Stimulated activated CD8-positive, alpha-beta memory T cell treated with anti-CD3 and anti-CD28 coated beads, Interleukin-15, amount 100 ng/mL, for 24 hours (primary cell): ENCODE results near the gene KRTAP12-1.
"Not testable (repeated sequence)": the region's sequence is repeated elsewhere in the genome, so short reads cannot be mapped to it uniquely, and the experiment has no call there.

ENCODE experiments used
- DNase-seq: peaks from one replicate; pipeline ENCODE4 v3.0.0-alpha.2; 2020; ENCODE audit warnings: low read depth

KRTAP12-1 gene

GRCh38 chr21:44697811-44698734, 16.1 kb upstream of the KRTAP12-1 start:
- DNase-seq = no peak

- not testable (repeated sequence) for DNase-seq
These were observed 15.3 kb upstream of the KRTAP12-1 start, which contains the start of gene KRTAP10-12 for GRCh38 chr21:44697172-44697810. Gene KRTAP10-12, plus strand, starts transcription at chr21:44697172. Its CDS starts 30 bp downstream, at chr21:44697202.

GRCh38 chr21:44696572-44696971, 14.6 kb upstream of the KRTAP12-1 start:
- no peak for DNase-seq

GRCh38 chr21:44695641-44696040, 13.7 kb upstream of the KRTAP12-1 start:
- no peak for DNase-seq

- no peak for DNase-seq
These were observed 13.2 kb upstream of the KRTAP12-1 start for GRCh38 chr21:44695184-44695583.

- DNase-seq = no peak
These were observed 12.8 kb upstream of the KRTAP12-1 start for GRCh38 chr21:44694776-44695175.

GRCh38 chr21:44692798-44693512, 11.0 kb upstream of the KRTAP12-1 start:
- no peak for DNase-seq

- no peak for DNase-seq
These were observed 9.7 kb upstream of the KRTAP12-1 start for GRCh38 chr21:44691686-44692085.

GRCh38 chr21:44689740-44690139, 7.8 kb upstream of the KRTAP12-1 start:
- DNase-seq = not testable (repeated sequence)

- no peak for DNase-seq
These were observed 5.7 kb upstream of the KRTAP12-1 start for GRCh38 chr21:44687671-44688070.

GRCh38 chr21:44686843-44687561, 5.0 kb upstream of the KRTAP12-1 start:
- no peak for DNase-seq

- no peak for DNase-seq
These were observed 4.2 kb upstream of the KRTAP12-1 start for GRCh38 chr21:44686000-44686781.

- not testable (repeated sequence) for DNase-seq
These were observed 3.1 kb upstream of the KRTAP12-1 start for GRCh38 chr21:44685050-44685449.

GRCh38 chr21:44684483-44684882, 2.5 kb upstream of the KRTAP12-1 start:
- DNase-seq = no peak

GRCh38 chr21:44684077-44684476, 2.1 kb upstream of the KRTAP12-1 start:
- DNase-seq = no peak

- DNase-seq = no peak
These were observed 703 bp upstream of the KRTAP12-1 start for GRCh38 chr21:44682580-44683151.

- no peak for DNase-seq
These were observed 811 bp downstream of the KRTAP12-1 start for GRCh38 chr21:44681152-44681551.

- DNase-seq = no peak
These were observed 4.1 kb downstream of the KRTAP12-1 start for GRCh38 chr21:44677881-44678280.

GRCh38 chr21:44671911-44672310, 10.1 kb downstream of the KRTAP12-1 start:
- DNase-seq = no peak

- DNase-seq = no peak
These were observed 11.1 kb downstream of the KRTAP12-1 start for GRCh38 chr21:44670642-44671432.
